Caco-2 (cell line): ENCODE measurements around the gene EVL. TPM values are rescaled to one million over a fixed set of nuclear protein-coding genes. Genes with fewer than 3 reads are reported as not detected.

Experiments used
- BruUV-seq: library from RNA; stranded (reverse); fragments of 400-500 nt; replicated peaks from 2 replicates; lab custom pipeline; 2021; lab: Mats Ljungman, UMichigan
- CTCF ChIA-PET: fragments of 300-600 bp; sonication (Branson Sonifier 250); formaldehyde crosslinking; loops from one replicate; lab custom pipeline; 2022; ENCODE audit warnings: antibody characterized with exemption; lab: Charles Lee
- POLR2A ChIA-PET: fragments of 300-600 bp; sonication (Branson Sonifier 250); formaldehyde crosslinking; loops from one replicate; lab custom pipeline; 2022; ENCODE audit warnings: antibody characterized with exemption; lab: Charles Lee
- DNase-seq, 2 experiments: peaks; one replicate each; pipeline versions ENCODE4 v3.0.0 to v3.0.0-alpha.2; 2020 to 2022
- H3K27me3 ChIP-seq: replicated peaks from 2 replicates; pipeline ENCODE4 v1.6.0; 2011; ENCODE audit warnings: low read length; ENCODE audit not compliant: control insufficient read depth, insufficient read depth
- H3K36me3 ChIP-seq: 2 replicates; pipeline ENCODE4 v1.5.1; 2011; ENCODE audit warnings: low read length; ENCODE audit not compliant: control insufficient read depth, insufficient read depth
- H3K4me1 ChIP-seq: fragments of 250-450 bp; sonication (Bioruptor Pico); 2 replicates; pipeline ENCODE4 v1.5.1; 2020; ENCODE audit warnings: mild to moderate bottlenecking
- H3K4me3 ChIP-seq: 2 replicates; pipeline ENCODE4 v1.5.1; 2011; ENCODE audit warnings: low read depth, mild to moderate bottlenecking, control low read depth, low read length
- H3K9me3 ChIP-seq: fragments of 250-450 bp; sonication (Bioruptor Pico); 2 replicates; pipeline ENCODE4 v1.5.1; 2020; ENCODE audit warnings: mild to moderate bottlenecking, moderate library complexity
- H3K27ac Mint-ChIP-seq: one replicate; pipeline ENCODE4 v1.8.0; 2022; ENCODE audit warnings: mixed read lengths; ENCODE audit not compliant: unreplicated experiment
- H3K27me3 Mint-ChIP-seq: one replicate; pipeline ENCODE4 v1.8.0; 2022; ENCODE audit warnings: mixed read lengths; ENCODE audit not compliant: insufficient read depth, unreplicated experiment
- H3K36me3 Mint-ChIP-seq: one replicate; pipeline ENCODE4 v1.8.0; 2022; ENCODE audit warnings: mild to moderate bottlenecking, mixed read lengths; ENCODE audit not compliant: insufficient read depth, unreplicated experiment
- H3K4me1 Mint-ChIP-seq: one replicate; pipeline ENCODE4 v1.8.0; 2022; ENCODE audit warnings: low read depth, mixed read lengths; ENCODE audit not compliant: unreplicated experiment
- H3K4me3 Mint-ChIP-seq: one replicate; pipeline ENCODE4 v1.8.0; 2022; ENCODE audit warnings: mild to moderate bottlenecking, moderate library complexity, mixed read lengths; ENCODE audit not compliant: unreplicated experiment
- H3K9me3 Mint-ChIP-seq: one replicate; pipeline ENCODE4 v1.8.0; 2022; ENCODE audit warnings: mixed read lengths; ENCODE audit not compliant: unreplicated experiment
- CTCF ChIP-seq, 2 experiments: fragments of 200-600 bp in 1 of 2; IDR thresholded peaks; 1 replicate in 1 of 2; 2 replicates in 1 of 2; pipeline versions ENCODE4 v1.5.1 to v1.8.0; 2011 to 2022; ENCODE audit warnings: antibody characterized with exemption in 1 of 2, control low read depth in 1 of 2, inconsistent platforms in 1 of 2, low read depth in 1 of 2, low read length in 1 of 2, mild to moderate bottlenecking in 1 of 2, moderate library complexity in 1 of 2; ENCODE audit not compliant: insufficient read depth in 1 of 2, severe bottlenecking in 1 of 2, unreplicated experiment in 1 of 2
- intact Hi-C: fragments of 100-400 bp; cut with micrococcal nuclease; formaldehyde crosslinking; loops from one replicate; pipeline ENCODE4 v1.10.0; 2022; ENCODE audit not compliant: unreplicated experiment
- total RNA-seq: library from RNA; stranded (reverse); gene quantifications from 2 replicates; pipeline ENCODE4 v1.2.3, GENCODE V29; 2022

EVL gene
- total RNA-seq, 1 experiment from 2014 or later = 14.2 TPM

GRCh38 chr14:100117633-100118395 is 52.6 kb downstream of the EVL start:
- intact Hi-C loops = loop anchor here (5.0 kb wide), 1 partner anchor 39 kb away; the partner anchor contains the start of gene DEGS2
- Mint-ChIP-seq H3K27ac (no peak overlapping the region), H3K4me3 (no peak overlapping the region), H3K4me1 (peaks cover 9% of the 10 kb centered on the region), H3K27me3 (no peaks in the 10 kb centered on the region), H3K9me3 (no peaks in the 10 kb centered on the region), H3K36me3 (no peaks in the 10 kb centered on the region)
- Histone ChIP-seq H3K36me3 (no peaks in the 10 kb centered on the region), H3K27me3 (no peaks in the 10 kb centered on the region), H3K9me3 (no peaks in the 10 kb centered on the region), H3K4me1 (no peaks in the 10 kb centered on the region), H3K4me3 (no peak overlapping the region)
- DNase-seq = no peak
- POLR2A ChIA-PET = no interaction called here
- CTCF ChIA-PET = interaction anchor here (1.5 kb wide), 1 partner anchor 10 kb away, joined by 4 read pairs; no protein-coding TSS in a partner anchor
- BruUV-seq = no TSS peak
- no peak for TF ChIP-seq CTCF (IDR thresholded peaks at IDR 0.05; ENCODE audit: insufficient read depth in 1 of 2, low read depth in 1 of 2, low read length in 1 of 2, severe bottlenecking in 1 of 2, unreplicated experiment in 1 of 2)

GRCh38 chr14:100118396-100119011 is 53.3 kb downstream of the EVL start:
- Histone ChIP-seq H3K4me1 (no peaks in the 10 kb centered on the region), H3K4me3 (no peak overlapping the region), H3K36me3 (no peaks in the 10 kb centered on the region), H3K9me3 (no peaks in the 10 kb centered on the region), H3K27me3 (no peaks in the 10 kb centered on the region)
- peaks cover 7% of the 10 kb centered on the region for H3K4me1 Mint-ChIP-seq
- H3K36me3 Mint-ChIP-seq = no peaks in the 10 kb centered on the region
- H3K4me3 Mint-ChIP-seq = no peak overlapping the region
- TF ChIP-seq CTCF (IDR thresholded peaks at IDR 0.05; ENCODE audit: insufficient read depth in 1 of 2, low read depth in 1 of 2, low read length in 1 of 2, severe bottlenecking in 1 of 2, unreplicated experiment in 1 of 2) = no peak
- ChIA-PET POLR2A (no interaction called here), CTCF (interaction anchor here (0.6 to 1.5 kb wide), 2 partner anchors 10 to 41 kb away, joined by 4 to 5 read pairs; partner anchors contain the start of gene DEGS2)
- DNase-seq = no peak
- BruUV-seq = no TSS peak
- intact Hi-C loops = loop anchor here (5.0 kb wide), 1 partner anchor 39 kb away; the partner anchor contains the start of gene DEGS2
- H3K27me3 Mint-ChIP-seq = no peaks in the 10 kb centered on the region
- H3K9me3 Mint-ChIP-seq = no peaks in the 10 kb centered on the region
- no peak overlapping the region for H3K27ac Mint-ChIP-seq

- ChIA-PET POLR2A (no interaction called here), CTCF (no interaction called here)
- Histone ChIP-seq H3K27me3 (no peaks in the 10 kb centered on the region), H3K4me3 (no peak overlapping the region), H3K36me3 (no peaks in the 10 kb centered on the region), H3K9me3 (no peaks in the 10 kb centered on the region), H3K4me1 (no peaks in the 10 kb centered on the region)
- H3K27ac Mint-ChIP-seq = no peak overlapping the region
- intact Hi-C loops = loop anchor here (5.0 kb wide), 1 partner anchor 38 kb away; the partner anchor contains the start of gene DEGS2
- H3K36me3 Mint-ChIP-seq = no peaks in the 10 kb centered on the region
- H3K4me1 Mint-ChIP-seq = peaks cover 5% of the 10 kb centered on the region
- no peaks in the 10 kb centered on the region for H3K27me3 Mint-ChIP-seq
- DNase-seq = no peak
- TF ChIP-seq CTCF (IDR thresholded peaks at IDR 0.05; ENCODE audit: insufficient read depth in 1 of 2, low read depth in 1 of 2, low read length in 1 of 2, severe bottlenecking in 1 of 2, unreplicated experiment in 1 of 2) = no peak
- no peak overlapping the region for H3K4me3 Mint-ChIP-seq
- no TSS peak for BruUV-seq
- no peaks in the 10 kb centered on the region for H3K9me3 Mint-ChIP-seq
Observed at GRCh38 chr14:100119251-100119650, 54.0 kb downstream of the EVL start.
